HFFc6 (cell line): ENCODE measurements around the gene STAMBPL1. TPM values are rescaled to one million over a fixed set of nuclear protein-coding genes. Genes with fewer than 3 reads are reported as not detected.

Experiments used
- DNase-seq: peaks from one replicate; pipeline ENCODE4 v3.0.0-alpha.2; 2018
- H3K27ac Mint-ChIP-seq: 2 replicates; pipeline ENCODE4 v1.8.0; 2020; ENCODE audit warnings: mild to moderate bottlenecking, mixed read lengths
- H3K27me3 Mint-ChIP-seq: 2 replicates; pipeline ENCODE4 v1.8.0; 2021; ENCODE audit warnings: mild to moderate bottlenecking, moderate library complexity, mixed read lengths; ENCODE audit not compliant: insufficient read depth
- H3K36me3 Mint-ChIP-seq: 2 replicates; pipeline ENCODE4 v1.8.0; 2021; ENCODE audit warnings: low read depth, mixed read lengths
- H3K4me1 Mint-ChIP-seq: 2 replicates; pipeline ENCODE4 v1.8.0; 2020; ENCODE audit warnings: low read depth, mixed read lengths
- H3K4me3 Mint-ChIP-seq: 2 replicates; pipeline ENCODE4 v1.8.0; 2020; ENCODE audit warnings: mild to moderate bottlenecking, moderate library complexity, mixed read lengths
- H3K9me3 Mint-ChIP-seq: 2 replicates; pipeline ENCODE4 v1.8.0; 2020; ENCODE audit warnings: mild to moderate bottlenecking, mixed read lengths
- CTCF ChIP-seq: fragments of 200-600 bp; sonication (generic); IDR thresholded peaks from 2 replicates; pipeline ENCODE4 v1.5.0; 2021; ENCODE audit warnings: antibody characterized with exemption, mild to moderate bottlenecking
- total RNA-seq, 6 experiments: library from RNA; stranded (reverse); fragmentation: NEBNext Ultra II Directional; extraction: Animal tissue kit (Norgen Biotek cat#: 25700); gene quantifications; 2 replicates in 1 of 6; 3 replicates in 5 of 6; pipeline ENCODE4 v1.2.3, GENCODE V29; 2021

STAMBPL1 gene
- total RNA-seq, 6 experiments from 2014 or later: 28.8 to 44.9 (median 40.6) TPM

- no peak for TF ChIP-seq CTCF
- no peaks in the 10 kb centered on the region for H3K9me3 Mint-ChIP-seq
- H3K27me3 Mint-ChIP-seq: peaks cover 4% of the 10 kb centered on the region; the same call in 1 of the 2 replicates
- no peak overlapping the region for H3K27ac Mint-ChIP-seq
- no peak overlapping the region for H3K4me3 Mint-ChIP-seq
- H3K36me3 Mint-ChIP-seq: no peaks in the 10 kb centered on the region
- no peak for DNase-seq
- no peaks in the 10 kb centered on the region for H3K4me1 Mint-ChIP-seq
Measured at GRCh38 chr10:88870089-88870488, 10.0 kb upstream of the STAMBPL1 start.

GRCh38 chr10:88873757-88874156, 6.3 kb upstream of the STAMBPL1 start:
- Mint-ChIP-seq H3K9me3 (no peaks in the 10 kb centered on the region), H3K27ac (no peak overlapping the region), H3K36me3 (0 out of 2 replicates have a peak, but pooled peaks cover 7% of the 10 kb centered on the region), H3K4me1 (peaks cover 9% of the 10 kb centered on the region), H3K4me3 (no peak overlapping the region), H3K27me3 (peaks cover 2% of the 10 kb centered on the region; the same call in 1 of the 2 replicates)
- DNase-seq: no peak
- TF ChIP-seq CTCF: no peak

- H3K9me3 Mint-ChIP-seq: no peaks in the 10 kb centered on the region
- no peak for DNase-seq
- H3K4me1 Mint-ChIP-seq: peaks cover 14% of the 10 kb centered on the region
- peaks cover 2% of the 10 kb centered on the region; the same call in 1 of the 2 replicates for H3K27me3 Mint-ChIP-seq
- 0 out of 2 replicates have a peak, but pooled peaks cover 7% of the 10 kb centered on the region for H3K36me3 Mint-ChIP-seq
- TF ChIP-seq CTCF: no peak
- no peak overlapping the region for H3K4me3 Mint-ChIP-seq
- H3K27ac Mint-ChIP-seq: no peak overlapping the region
Measured at GRCh38 chr10:88874281-88874680, 5.8 kb upstream of the STAMBPL1 start.

- DNase-seq: no peak
- Mint-ChIP-seq H3K4me3 (no peak overlapping the region), H3K27ac (no peak overlapping the region), H3K36me3 (0 out of 2 replicates have a peak, but pooled peaks cover 7% of the 10 kb centered on the region), H3K27me3 (peaks cover 2% of the 10 kb centered on the region; the same call in 1 of the 2 replicates), H3K9me3 (no peaks in the 10 kb centered on the region), H3K4me1 (peaks cover 20% of the 10 kb centered on the region)
- TF ChIP-seq CTCF: no peak
Measured at GRCh38 chr10:88875081-88875480, 5.0 kb upstream of the STAMBPL1 start.

- Mint-ChIP-seq H3K4me3 (no peak overlapping the region), H3K4me1 (peaks cover 32% of the 10 kb centered on the region), H3K27ac (no peak overlapping the region), H3K27me3 (no peaks in the 10 kb centered on the region), H3K36me3 (peaks cover 23% of the 10 kb centered on the region), H3K9me3 (no peaks in the 10 kb centered on the region)
- no peak for TF ChIP-seq CTCF
- DNase-seq: no peak
Measured at GRCh38 chr10:88877298-88877697, 2.7 kb upstream of the STAMBPL1 start.
